Mucosa of stomach (tissue), 1 donor: ENCODE data around the gene INPP5A.

ENCODE experiments used
- H3K27me3 ChIP-seq: one replicate; pipeline ENCODE4 v1.7.0; 2013; ENCODE audit warnings: mild to moderate bottlenecking, low read length; ENCODE audit not compliant: control insufficient read depth, insufficient read depth
- H3K36me3 ChIP-seq: one replicate; pipeline ENCODE4 v1.7.0; 2013; ENCODE audit warnings: low read length; ENCODE audit not compliant: control insufficient read depth, insufficient read depth
- H3K4me1 ChIP-seq: one replicate; pipeline ENCODE4 v1.7.0; 2013; ENCODE audit warnings: mild to moderate bottlenecking, low read length; ENCODE audit not compliant: control insufficient read depth, insufficient read depth
- H3K4me3 ChIP-seq: one replicate; pipeline ENCODE4 v1.7.0; 2013; ENCODE audit warnings: low read length
- H3K9ac ChIP-seq: one replicate; pipeline ENCODE4 v1.7.0; 2013; ENCODE audit warnings: mild to moderate bottlenecking, low read length, moderate library complexity
- H3K9me3 ChIP-seq: one replicate; pipeline ENCODE4 v1.7.0; 2013; ENCODE audit warnings: mild to moderate bottlenecking, low read length, moderate library complexity; ENCODE audit not compliant: control insufficient read depth
- donor health status: Pancreatic carcinoma.

Gene INPP5A

DNA sequence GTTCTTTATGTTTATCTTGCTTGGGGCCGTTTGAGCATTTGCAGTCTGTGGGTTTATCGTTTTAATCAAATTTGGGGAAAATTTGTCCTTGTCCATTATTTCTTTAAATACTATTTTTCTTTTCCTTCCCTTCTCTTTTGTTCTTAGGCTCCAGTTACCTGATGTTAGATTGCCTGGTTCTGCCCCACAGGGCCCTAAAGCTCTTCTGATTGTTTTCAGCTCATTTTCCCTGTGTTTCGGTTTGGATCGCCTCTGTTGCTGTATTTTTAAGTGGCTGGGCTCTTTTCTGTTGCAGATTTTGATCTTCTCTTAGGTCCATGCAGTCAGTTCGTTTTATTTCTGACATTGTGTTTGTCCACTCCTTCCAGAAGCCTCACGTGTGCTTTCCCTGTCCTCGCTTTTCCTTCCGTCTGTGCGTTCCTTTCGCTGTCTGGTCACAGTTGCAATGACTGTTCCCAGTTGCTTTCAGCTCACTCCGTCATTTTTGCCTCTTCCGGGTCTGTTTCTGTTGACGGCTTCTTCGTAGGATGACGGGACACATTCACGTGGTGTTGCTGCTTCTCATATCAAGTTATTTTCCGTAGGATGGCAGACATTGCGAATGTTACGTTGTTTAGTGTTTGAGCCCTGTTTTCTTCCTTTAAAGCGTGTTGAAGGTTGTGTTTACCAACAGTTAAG lies 111.4 kb downstream of the INPP5A start:
- Histone ChIP-seq H3K9ac (no peak overlapping the region), H3K4me3 (no peak overlapping the region), H3K36me3 (no peaks in the 10 kb centered on the region), H3K9me3 (no peaks in the 10 kb centered on the region), H3K4me1 (no peaks in the 10 kb centered on the region), H3K27me3 (no peaks in the 10 kb centered on the region)

DNA sequence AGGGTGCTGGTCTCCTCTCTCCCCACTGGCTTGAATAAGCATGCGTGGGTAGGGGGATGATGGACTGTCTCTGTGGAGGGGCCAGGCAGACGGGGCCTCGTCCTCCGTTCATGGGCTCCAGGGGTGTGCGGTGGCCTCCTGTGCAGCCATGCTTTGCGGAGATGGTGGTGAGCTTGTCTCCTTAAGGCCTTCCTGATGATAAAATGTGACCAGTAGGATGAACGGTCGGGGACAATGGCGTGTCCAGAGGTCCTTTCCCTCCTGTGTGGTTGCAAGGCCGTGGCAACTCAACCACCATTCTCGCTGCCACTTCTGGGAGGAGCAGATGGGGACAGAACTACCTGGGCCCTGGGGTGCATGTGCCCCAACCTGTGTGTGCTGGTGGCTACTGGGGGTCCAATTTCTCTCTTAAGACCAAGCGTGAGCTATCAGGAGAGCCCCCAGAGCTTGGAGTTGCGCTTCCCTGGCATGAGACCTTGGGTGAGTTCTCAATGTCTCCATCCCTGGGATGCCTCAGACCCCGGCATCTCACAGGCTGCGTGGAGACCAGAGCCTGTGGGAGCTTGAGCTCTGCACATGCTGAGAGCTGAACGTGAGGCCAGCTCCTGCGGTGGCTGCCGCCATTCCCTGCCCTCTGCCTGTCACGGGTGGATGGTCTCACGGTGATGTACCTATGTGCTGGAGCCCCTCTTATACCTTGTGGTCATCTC lies 112.2 kb downstream of the INPP5A start:
- Histone ChIP-seq H3K36me3 (no peaks in the 10 kb centered on the region), H3K4me3 (no peak overlapping the region), H3K9me3 (no peaks in the 10 kb centered on the region), H3K27me3 (no peaks in the 10 kb centered on the region), H3K4me1 (peaks cover 2% of the 10 kb centered on the region), H3K9ac (no peak overlapping the region)

DNA sequence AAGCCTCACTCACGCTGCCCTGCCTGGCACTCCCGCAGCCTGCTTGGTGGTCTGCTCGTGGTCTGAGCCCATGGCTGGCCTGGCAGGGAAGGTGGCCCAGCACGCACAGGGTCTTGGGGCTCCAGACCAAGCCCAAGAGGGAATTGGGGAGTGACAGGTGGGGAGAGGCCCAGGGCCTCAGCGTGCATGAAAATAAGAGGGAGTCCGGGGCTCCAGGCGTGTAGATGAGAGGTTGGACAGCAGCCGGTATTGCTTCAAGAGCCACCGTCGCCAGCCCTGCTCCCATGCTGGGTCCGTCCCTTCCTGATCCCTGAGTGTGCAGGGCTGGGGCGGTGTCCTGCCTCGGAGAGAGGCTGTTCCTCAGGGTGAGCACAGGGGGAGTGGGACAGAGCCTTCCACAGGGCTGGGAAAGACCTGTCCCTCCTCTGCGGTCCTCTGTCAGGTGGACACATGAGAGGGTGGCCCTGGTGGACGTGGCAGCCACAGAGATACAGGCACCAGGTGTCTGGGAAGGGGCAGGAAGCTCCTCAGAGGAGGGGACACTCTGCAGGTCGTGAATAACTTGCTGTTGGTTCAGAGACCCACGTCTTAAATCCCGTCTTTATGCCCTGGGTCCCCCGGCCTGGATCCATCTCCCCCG lies 113.1 kb downstream of the INPP5A start:
- Histone ChIP-seq H3K36me3 (no peaks in the 10 kb centered on the region), H3K27me3 (no peaks in the 10 kb centered on the region), H3K4me1 (peaks cover 11% of the 10 kb centered on the region), H3K9ac (no peak overlapping the region), H3K9me3 (no peaks in the 10 kb centered on the region), H3K4me3 (no peak overlapping the region)

DNA sequence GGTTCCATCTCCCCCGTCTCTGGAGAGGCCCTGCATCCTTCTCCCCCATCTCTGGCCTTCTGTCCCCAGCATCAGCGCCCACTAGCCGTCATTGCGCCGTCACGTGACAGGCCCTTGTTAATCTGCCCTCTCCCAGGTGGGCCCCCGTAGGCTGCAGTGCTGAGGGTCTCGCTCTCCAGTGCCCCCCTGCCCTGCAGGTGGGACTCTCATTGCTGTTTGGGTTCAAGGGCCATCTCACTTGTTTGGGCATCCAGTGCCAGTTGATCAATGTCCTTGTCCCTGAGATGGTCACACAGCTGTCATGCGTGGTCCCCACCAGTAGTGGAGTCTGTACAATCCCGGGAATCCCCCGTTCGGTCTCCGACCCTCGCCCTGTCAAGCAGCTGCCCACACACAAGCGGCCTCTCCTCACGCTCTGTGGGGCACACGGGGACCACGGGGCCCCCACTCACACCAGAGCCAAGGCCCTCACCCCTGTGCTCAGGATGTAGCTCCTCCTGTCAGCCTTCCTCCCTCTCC lies 114.0 kb downstream of the INPP5A start:
- H3K36me3 ChIP-seq, result no peaks in the 10 kb centered on the region
- H3K9ac ChIP-seq, result no peak overlapping the region
- H3K4me1 ChIP-seq, result peaks cover 19% of the 10 kb centered on the region
- H3K27me3 ChIP-seq, result no peaks in the 10 kb centered on the region
- no peaks in the 10 kb centered on the region for H3K9me3 ChIP-seq
- H3K4me3 ChIP-seq, result no peak overlapping the region

DNA sequence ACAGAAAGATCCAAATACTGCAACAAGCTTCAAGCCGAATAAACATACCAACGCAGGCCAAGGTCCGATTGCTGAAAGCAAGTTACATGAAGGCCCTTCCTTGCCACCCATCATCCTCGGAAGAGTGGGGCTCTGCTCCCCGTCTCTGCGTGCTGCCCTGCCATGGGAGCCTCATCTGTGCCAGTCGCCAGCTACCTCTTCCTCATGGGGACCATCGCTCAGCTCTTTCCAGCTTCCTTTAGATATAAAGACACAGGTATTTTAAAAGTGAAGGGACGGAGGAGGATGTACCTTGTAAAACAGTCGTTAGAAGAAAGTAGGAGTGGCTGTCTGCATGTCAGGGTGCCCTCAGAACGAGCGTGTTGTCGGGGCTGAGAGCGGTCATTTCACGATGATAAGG lies 114.9 kb downstream of the INPP5A start:
- no peak overlapping the region for H3K4me3 ChIP-seq
- no peaks in the 10 kb centered on the region for H3K9me3 ChIP-seq
- no peaks in the 10 kb centered on the region for H3K27me3 ChIP-seq
- H3K9ac ChIP-seq, result no peak overlapping the region
- no peaks in the 10 kb centered on the region for H3K36me3 ChIP-seq
- H3K4me1 ChIP-seq, result peaks cover 25% of the 10 kb centered on the region

DNA sequence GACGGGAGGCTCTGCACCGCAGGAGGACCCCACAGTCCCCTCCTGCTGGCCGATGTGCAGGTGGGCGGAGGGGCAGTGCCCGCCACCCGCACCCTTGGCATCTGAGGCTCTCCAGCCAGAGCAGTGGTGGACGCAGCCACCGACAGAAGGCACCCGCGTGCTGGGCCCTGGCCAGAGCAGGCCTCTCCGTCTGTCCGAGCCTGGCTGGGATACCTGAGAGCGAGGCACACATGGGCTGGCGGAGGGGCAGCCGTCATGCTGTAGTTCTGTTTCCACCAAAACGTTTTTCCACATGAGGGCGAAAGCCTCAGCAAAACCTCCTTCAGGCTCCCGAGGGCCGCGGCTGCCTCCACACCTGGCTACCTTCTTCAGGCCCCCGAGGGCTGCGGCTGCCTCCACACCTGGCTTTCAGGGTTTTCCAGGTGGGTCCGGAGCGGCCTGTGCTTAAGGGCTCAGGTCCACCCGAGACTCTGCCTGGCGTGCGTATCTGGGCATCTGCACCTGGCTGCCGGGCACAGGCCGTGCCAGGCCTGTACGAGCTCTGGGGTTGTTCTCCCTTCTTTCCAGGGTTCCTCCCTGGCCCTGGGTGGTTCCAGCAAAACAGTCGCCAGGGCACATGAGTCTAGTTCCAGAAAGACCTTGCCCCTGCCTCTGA lies 115.5 kb downstream of the INPP5A start:
- Histone ChIP-seq H3K9ac (no peak overlapping the region), H3K36me3 (no peaks in the 10 kb centered on the region), H3K4me1 (peaks cover 25% of the 10 kb centered on the region), H3K4me3 (no peak overlapping the region), H3K27me3 (no peaks in the 10 kb centered on the region), H3K9me3 (no peaks in the 10 kb centered on the region)

DNA sequence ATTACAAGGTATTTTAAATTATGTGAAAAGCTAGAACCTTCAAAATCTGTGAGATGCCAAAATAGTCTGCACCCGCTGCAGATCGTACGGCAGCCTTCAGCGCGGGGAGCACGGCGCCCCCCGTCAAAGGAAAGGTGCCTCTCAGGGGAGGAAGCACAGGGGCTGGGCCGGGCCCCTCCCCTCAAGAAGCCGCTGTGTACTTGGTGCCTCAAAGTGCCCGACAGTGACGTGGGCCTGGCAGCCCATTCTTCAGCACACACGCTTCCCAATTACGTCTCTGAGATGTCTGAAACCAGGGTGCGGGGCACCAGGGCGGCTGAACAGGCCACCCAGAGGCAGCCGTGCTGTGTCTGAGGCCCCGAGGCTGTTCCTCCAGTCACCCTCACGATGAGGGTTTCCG lies 116.1 kb downstream of the INPP5A start:
- Histone ChIP-seq H3K9ac (no peak overlapping the region), H3K4me3 (no peak overlapping the region), H3K9me3 (no peaks in the 10 kb centered on the region), H3K27me3 (no peaks in the 10 kb centered on the region), H3K36me3 (no peaks in the 10 kb centered on the region), H3K4me1 (peaks cover 25% of the 10 kb centered on the region)

DNA sequence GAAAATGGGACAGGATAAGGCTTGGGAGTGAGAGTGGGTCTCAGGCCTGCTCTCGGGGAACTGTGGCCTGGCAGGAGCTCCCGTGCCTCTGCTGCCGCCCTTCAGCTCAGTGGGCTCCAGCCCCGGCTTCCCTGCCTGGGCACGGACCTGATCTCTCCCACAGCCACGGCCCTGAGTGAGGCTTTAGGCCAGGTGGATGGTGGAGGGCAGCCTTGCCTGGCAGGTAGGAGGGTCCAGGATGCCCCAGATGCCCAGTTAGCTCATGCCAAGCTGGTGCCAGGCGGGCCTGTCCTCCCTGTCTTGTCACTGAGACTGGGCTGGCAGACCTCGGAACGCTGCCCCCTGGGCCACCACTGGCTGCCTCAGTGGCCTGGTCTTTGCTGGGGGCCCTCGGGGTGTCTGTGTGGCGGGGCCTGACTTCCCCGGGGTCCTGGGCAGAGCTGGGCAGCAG lies 116.6 kb downstream of the INPP5A start:
- Histone ChIP-seq H3K4me1 (peaks cover 27% of the 10 kb centered on the region), H3K9ac (no peak overlapping the region), H3K27me3 (no peaks in the 10 kb centered on the region), H3K4me3 (no peak overlapping the region), H3K36me3 (peaks cover 3% of the 10 kb centered on the region), H3K9me3 (no peaks in the 10 kb centered on the region)

DNA sequence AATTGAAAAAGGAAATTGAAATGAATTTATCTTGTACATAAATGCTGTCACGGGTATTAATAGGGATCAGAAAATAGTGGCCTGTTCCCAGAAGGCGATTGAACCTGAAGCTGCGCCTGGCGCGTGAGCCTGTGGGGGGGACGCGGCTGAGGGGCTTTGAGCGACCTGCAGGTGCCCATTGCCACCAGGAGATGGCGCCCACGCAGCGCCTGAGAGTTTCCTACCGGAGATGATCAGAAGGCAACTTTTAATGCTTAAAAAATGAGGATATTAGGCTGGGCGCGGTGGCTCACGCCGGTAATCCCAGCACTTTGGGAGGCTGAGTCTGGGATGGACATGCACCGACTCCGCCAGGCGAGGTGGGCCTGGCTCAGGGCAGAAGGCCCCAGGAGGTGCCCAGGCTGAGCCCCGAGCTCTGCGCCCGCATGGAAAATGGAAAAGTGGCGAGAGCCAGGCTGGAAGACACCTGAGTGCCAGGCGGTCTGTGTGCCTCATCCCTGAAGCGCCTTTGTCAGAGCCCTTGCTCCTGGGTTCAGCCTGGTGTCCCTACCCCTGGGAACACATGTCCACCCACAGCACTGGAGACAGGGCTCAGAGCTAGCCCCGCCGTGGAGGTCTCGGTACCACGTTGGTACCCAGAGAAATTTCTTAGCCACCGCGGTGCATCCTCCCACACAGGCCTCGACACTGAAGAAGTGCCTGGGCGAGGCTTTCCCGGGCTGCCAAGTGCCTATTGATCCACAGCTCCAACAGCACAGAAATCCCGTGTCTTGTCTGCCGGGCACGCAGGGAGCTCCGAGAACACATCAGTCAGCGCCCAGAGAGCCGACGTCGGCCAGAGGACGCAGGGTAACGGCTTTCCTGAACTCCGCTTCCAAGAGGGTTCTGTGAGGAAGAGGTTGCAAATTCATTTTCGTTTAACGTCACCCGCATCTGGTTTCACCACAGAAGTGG lies 117.4 kb downstream of the INPP5A start:
- Histone ChIP-seq H3K9me3 (no peaks in the 10 kb centered on the region), H3K4me3 (no peak overlapping the region), H3K27me3 (no peaks in the 10 kb centered on the region), H3K36me3 (peaks cover 5% of the 10 kb centered on the region), H3K9ac (no peak overlapping the region), H3K4me1 (peaks cover 35% of the 10 kb centered on the region)

DNA sequence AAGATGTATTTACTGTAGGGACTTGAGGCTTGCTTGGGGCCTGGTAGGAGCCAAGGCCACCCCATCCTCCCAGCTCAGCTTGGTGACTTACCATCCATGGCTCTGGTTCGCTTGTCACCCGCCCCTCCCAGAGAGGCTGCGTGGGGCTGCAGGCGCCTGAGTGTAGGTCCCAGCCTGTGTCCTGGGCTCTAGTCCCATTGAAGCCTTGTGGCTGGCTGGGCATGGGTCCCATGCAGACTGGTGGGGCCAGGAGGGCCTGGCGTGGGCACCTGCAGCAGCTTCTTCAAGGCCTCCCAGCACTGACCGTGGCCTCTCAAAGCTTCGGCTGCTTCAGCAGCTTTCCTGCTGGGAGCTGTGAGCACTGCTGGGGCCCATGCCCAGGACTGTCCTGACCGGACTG lies 118.1 kb downstream of the INPP5A start:
- Histone ChIP-seq H3K36me3 (peaks cover 5% of the 10 kb centered on the region), H3K4me3 (no peak overlapping the region), H3K9ac (peak overlapping the region; percentile 20), H3K9me3 (no peaks in the 10 kb centered on the region), H3K27me3 (no peaks in the 10 kb centered on the region), H3K4me1 (peaks cover 35% of the 10 kb centered on the region)
